ENCODE results near the gene TBCCD1. TPM values are rescaled to one million over a fixed set of nuclear protein-coding genes. Genes with fewer than 3 reads are reported as not detected.

The TBCCD1 gene
- total and polyA plus RNA-seq, 2 of the 8 experiments (the other 6 are each of a cell fraction or from before 2014, with no cell fraction given): 11.3 to 13.9 TPM

DNA sequence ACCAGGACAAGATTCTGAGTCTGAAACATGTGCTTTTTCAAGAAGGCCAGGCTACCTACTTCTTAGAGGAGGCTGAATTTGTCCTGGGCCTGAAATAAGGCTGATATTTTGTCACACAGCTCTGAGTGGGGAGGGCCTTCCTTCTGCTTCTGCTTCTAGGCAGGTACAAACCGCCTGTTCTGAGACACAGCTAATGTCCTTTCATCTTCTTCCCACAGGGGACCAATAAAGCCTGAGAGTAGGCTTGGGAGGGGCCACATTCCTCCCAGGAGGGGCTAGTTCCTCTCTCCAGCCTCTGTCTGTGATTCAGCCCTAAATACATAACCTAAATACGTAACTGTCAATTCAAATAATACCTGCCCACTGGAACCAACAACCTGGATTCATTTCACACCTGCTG lies 57.7 kb downstream of the TBCCD1 start (continued):
- TF ChIP-seq, protein P1, sequence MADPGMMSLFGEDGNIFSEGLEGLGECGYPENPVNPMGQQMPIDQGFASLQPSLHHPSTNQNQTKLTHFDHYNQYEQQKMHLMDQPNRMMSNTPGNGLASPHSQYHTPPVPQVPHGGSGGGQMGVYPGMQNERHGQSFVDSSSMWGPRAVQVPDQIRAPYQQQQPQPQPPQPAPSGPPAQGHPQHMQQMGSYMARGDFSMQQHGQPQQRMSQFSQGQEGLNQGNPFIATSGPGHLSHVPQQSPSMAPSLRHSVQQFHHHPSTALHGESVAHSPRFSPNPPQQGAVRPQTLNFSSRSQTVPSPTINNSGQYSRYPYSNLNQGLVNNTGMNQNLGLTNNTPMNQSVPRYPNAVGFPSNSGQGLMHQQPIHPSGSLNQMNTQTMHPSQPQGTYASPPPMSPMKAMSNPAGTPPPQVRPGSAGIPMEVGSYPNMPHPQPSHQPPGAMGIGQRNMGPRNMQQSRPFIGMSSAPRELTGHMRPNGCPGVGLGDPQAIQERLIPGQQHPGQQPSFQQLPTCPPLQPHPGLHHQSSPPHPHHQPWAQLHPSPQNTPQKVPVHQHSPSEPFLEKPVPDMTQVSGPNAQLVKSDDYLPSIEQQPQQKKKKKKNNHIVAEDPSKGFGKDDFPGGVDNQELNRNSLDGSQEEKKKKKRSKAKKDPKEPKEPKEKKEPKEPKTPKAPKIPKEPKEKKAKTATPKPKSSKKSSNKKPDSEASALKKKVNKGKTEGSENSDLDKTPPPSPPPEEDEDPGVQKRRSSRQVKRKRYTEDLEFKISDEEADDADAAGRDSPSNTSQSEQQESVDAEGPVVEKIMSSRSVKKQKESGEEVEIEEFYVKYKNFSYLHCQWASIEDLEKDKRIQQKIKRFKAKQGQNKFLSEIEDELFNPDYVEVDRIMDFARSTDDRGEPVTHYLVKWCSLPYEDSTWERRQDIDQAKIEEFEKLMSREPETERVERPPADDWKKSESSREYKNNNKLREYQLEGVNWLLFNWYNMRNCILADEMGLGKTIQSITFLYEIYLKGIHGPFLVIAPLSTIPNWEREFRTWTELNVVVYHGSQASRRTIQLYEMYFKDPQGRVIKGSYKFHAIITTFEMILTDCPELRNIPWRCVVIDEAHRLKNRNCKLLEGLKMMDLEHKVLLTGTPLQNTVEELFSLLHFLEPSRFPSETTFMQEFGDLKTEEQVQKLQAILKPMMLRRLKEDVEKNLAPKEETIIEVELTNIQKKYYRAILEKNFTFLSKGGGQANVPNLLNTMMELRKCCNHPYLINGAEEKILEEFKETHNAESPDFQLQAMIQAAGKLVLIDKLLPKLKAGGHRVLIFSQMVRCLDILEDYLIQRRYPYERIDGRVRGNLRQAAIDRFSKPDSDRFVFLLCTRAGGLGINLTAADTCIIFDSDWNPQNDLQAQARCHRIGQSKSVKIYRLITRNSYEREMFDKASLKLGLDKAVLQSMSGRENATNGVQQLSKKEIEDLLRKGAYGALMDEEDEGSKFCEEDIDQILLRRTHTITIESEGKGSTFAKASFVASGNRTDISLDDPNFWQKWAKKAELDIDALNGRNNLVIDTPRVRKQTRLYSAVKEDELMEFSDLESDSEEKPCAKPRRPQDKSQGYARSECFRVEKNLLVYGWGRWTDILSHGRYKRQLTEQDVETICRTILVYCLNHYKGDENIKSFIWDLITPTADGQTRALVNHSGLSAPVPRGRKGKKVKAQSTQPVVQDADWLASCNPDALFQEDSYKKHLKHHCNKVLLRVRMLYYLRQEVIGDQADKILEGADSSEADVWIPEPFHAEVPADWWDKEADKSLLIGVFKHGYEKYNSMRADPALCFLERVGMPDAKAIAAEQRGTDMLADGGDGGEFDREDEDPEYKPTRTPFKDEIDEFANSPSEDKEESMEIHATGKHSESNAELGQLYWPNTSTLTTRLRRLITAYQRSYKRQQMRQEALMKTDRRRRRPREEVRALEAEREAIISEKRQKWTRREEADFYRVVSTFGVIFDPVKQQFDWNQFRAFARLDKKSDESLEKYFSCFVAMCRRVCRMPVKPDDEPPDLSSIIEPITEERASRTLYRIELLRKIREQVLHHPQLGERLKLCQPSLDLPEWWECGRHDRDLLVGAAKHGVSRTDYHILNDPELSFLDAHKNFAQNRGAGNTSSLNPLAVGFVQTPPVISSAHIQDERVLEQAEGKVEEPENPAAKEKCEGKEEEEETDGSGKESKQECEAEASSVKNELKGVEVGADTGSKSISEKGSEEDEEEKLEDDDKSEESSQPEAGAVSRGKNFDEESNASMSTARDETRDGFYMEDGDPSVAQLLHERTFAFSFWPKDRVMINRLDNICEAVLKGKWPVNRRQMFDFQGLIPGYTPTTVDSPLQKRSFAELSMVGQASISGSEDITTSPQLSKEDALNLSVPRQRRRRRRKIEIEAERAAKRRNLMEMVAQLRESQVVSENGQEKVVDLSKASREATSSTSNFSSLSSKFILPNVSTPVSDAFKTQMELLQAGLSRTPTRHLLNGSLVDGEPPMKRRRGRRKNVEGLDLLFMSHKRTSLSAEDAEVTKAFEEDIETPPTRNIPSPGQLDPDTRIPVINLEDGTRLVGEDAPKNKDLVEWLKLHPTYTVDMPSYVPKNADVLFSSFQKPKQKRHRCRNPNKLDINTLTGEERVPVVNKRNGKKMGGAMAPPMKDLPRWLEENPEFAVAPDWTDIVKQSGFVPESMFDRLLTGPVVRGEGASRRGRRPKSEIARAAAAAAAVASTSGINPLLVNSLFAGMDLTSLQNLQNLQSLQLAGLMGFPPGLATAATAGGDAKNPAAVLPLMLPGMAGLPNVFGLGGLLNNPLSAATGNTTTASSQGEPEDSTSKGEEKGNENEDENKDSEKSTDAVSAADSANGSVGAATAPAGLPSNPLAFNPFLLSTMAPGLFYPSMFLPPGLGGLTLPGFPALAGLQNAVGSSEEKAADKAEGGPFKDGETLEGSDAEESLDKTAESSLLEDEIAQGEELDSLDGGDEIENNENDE (IDR thresholded peaks at IDR 0.05; ENCODE audit: insufficient replicate concordance, low read length): no peak
- TF ChIP-seq TAF7 (optimal IDR thresholded peaks at IDR 0.05; ENCODE audit: borderline replicate concordance, low read depth, low read length) (no peak), KDM4A (IDR thresholded peaks at IDR 0.05; ENCODE audit: low read depth, low read length, severe bottlenecking) (no peak), EGR1 (IDR thresholded peaks at IDR 0.05; ENCODE audit: borderline replicate concordance, low read depth, low read length) (no peak), ASH2L (IDR thresholded peaks at IDR 0.05; ENCODE audit: low read length) (no peak), CBX5 (IDR thresholded peaks at IDR 0.05; ENCODE audit: low read depth, low read length) (no peak), GTF2F1 (IDR thresholded peaks at IDR 0.05; ENCODE audit: borderline replicate concordance, low read depth, low read length) (no peak), JUN (IDR thresholded peaks at IDR 0.05; ENCODE audit: low read depth, low read length) (no peak), SP1 (IDR thresholded peaks at IDR 0.05; ENCODE audit: low read depth, low read length) (no peak), SIRT6 (IDR thresholded peaks at IDR 0.05; ENCODE audit: low read length) (no peak), BCL11A (IDR thresholded peaks at IDR 0.05; ENCODE audit: low read depth in 2 of 2, low read length in 2 of 2) (no peak), TCF12 (IDR thresholded peaks at IDR 0.05; ENCODE audit: low read depth, low read length) (no peak), KDM1A (IDR thresholded peaks at IDR 0.05; ENCODE audit: borderline replicate concordance, low read length) (no peak)
